Measurements from ENCODE around the gene ABRAXAS1.
"Not testable (repeated sequence)": the region's sequence is repeated elsewhere in the genome, so short reads cannot be mapped to it uniquely, and the experiment has no call there.

ABRAXAS1 gene

GRCh38 chr4:83484500-83485461 is at the start of gene ABRAXAS1:
Gene ABRAXAS1 (minus strand): TSS chr4:83485100. CDS start chr4:83485072, 28 bp downstream.
- peak; percentile 89 for DNase-seq

DNA sequence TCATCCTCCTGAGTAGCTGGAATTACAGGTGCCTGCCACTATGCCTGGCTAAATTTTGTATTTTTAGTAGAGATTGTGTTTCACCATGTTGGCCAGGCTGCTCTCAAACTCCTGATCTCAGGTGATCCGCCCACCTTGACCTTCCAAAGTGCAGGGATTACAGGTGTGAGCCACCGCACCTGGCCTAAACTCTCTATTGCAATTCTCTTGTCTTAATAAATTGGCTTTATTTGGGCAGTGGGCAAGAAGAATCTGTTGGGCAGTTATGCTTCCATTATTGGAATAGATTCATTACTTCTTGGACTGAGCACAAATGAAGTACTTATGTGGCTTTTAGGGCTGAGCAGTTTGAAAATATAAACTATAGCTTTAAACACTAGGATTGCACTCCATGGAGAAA is 42.8 kb upstream of the ABRAXAS1 start:
- no peak for DNase-seq

DNA sequence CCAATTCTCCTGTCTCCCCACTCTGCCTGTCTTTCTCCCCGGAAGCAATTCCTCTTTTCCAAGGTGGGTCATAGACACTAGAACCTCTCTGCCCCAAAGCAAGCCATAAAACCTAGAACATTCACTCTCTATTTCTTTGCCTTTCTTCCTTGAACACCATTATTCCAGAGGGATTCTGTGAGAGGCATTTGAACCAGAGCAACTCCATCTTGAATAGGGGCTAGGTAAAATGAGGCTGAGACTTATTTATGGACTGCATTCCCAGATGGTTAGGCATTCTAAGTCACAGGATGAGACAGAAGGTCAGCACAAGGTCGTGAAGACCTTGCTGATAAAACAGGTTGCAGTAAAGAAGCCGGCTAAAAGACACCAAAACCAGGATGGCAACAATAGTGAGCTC is 37.3 kb upstream of the ABRAXAS1 start:
- no peak for DNase-seq

DNA sequence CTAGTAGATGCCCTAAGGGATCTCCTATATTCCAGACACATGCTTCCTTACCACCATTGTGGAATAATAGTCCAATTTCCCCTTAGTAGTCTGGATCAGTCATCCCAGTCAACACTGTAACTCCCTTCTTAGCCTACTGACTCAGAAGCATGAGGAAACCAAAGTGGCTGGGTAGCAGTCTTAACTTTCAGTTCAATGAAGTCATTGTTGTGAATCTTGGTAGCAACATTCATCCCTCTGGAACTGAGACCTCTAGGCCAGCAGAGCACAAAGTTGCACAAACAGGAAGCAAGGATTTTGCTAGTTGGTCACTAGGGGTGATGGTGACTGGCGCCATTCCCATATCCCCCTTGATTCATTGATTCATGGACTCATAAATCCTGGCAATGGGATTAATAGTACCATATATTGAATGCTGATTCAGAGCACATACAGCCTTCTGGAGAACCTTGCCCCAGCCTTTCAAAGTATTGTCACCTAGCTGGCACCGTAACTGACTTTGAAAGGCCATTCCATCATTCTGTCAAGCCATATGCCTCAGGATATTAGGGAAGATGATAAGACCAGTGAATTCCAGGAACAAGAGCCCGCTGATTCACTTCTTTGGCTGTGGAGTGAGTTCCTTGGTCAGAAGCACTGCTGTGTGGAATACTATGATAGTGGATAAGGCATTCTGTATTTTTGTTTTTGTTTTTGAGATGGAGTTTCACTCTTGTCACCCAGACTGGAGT is 31.3 kb upstream of the ABRAXAS1 start:
- DNase-seq: no peak

- no peak for DNase-seq
These were observed 25.5 kb upstream of the ABRAXAS1 start for GRCh38 chr4:83510442-83510841.

- DNase-seq: not testable (repeated sequence)
These were observed 24.3 kb upstream of the ABRAXAS1 start for GRCh38 chr4:83509156-83509585.

DNA sequence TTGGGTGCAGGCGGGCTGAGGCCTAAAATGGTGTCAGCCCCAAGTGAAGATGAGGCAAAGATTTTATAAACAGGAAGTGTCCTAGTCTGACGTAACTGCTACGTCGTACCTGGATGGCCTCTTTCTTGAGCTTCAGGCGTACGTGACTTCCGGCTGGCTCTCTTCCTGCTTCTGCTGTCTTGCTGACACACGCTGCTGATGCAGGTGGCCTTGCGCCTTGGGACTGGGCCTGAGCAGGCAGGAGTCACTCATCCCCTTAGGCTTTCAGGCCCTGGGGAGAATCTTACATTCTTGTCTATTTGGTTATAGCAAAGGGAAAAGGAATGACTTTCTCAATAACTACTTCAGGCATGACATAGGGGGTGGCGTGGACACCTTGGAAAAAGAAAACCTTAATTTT is 20.1 kb upstream of the ABRAXAS1 start:
- no peak for DNase-seq

- no peak for DNase-seq
These were observed 19.6 kb upstream of the ABRAXAS1 start for GRCh38 chr4:83504503-83504902.

GRCh38 chr4:83503974-83504373 is 19.1 kb upstream of the ABRAXAS1 start:
- no peak for DNase-seq

- not testable (repeated sequence) for DNase-seq
These were observed 16.8 kb upstream of the ABRAXAS1 start for GRCh38 chr4:83501671-83502070.

- DNase-seq: no peak
These were observed 13.3 kb upstream of the ABRAXAS1 start for GRCh38 chr4:83498187-83498586.

DNA sequence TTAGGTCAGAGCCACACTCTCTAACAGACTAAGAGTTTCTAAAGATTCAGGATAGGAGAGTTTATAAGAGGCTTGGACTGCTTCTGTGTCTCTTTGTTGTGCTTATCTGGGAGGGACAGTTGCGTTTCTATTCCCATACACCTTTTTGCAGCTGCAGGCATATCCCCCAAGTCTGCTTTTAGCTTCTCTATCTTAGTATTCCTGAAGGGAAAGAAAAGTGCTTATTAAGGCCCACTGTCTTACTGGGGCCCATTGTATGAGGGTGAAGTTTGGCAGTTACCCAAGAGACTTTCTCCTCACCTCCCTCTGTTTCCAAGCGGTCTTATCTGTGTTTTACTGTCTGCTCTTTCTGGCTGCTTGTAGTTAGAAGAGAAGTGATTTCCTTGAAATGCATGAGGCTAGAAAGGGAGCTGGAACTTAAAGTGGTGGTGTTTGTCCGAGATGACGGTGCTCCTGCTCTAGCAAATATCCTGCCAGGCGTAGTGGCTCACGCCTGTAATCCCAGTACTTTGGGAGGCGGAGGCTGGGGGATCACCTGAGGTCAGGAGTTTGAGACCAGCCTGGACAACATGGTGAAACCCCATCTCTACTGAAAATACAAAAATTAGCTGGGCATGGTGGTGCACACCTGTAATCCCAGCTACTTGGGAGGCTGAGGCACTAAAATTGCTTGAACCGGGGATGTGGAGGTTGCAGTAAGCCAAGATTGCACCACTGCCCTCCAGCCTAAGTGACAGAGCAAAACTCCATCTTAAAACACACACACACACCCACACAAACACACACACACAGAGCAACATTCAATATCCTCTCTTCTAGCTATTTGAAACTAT is 11.4 kb upstream of the ABRAXAS1 start:
- DNase-seq: not testable (repeated sequence)

DNA sequence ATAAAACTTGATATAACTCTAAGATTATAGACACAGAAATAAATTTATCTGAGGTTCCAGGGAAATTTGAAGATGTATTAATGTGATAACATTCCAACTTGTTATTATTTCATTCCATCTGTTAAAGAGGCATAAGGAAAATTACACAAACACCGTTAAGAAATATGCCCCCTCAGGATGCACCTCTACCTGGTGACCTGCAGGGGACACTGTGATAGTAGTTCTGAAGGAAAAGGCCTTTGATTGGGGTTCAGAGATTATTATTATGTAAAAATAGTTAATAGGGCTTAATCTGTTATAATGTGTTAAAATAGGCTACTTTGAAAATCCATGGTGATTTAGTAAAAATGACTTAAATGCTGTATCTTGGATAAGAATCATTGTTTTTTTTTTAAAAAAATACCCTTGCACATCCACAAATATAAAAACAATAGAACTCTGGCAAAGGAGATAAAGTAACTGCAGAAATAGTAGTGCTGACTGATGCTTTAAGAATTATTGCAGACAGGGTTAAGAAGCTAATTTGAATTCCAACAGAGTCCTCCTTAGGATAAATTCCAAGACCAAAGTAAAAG is 6.1 kb upstream of the ABRAXAS1 start:
- no peak for DNase-seq

DNA sequence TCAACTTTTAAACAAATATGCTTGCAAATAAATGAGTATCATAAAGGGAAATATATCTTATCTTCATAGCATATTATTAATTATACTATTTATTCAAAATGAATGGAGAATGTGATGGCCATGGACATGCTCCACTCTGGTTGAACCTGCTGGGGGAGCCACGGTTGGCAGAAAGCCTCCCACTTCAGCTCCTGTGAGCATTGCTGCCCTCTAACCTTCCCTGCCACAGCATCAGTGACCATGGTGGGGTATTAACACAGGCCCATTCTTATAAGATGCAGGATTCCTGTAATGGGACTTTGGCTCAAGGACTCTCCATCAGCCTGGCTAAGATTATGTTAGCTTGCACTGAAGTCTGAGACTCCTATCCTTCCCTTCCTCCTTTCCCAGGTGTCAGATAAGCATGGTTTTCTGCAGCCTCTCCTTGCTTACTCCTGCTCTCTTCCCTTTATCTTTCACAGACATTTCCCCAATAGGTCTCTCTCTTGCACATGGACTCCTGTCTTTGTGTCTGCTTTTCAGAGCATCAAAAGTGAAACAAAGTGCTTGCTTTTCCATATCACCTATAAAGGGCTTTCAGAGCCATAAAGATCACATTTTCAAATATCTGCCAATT is 4.9 kb upstream of the ABRAXAS1 start:
- DNase-seq: no peak

DNA sequence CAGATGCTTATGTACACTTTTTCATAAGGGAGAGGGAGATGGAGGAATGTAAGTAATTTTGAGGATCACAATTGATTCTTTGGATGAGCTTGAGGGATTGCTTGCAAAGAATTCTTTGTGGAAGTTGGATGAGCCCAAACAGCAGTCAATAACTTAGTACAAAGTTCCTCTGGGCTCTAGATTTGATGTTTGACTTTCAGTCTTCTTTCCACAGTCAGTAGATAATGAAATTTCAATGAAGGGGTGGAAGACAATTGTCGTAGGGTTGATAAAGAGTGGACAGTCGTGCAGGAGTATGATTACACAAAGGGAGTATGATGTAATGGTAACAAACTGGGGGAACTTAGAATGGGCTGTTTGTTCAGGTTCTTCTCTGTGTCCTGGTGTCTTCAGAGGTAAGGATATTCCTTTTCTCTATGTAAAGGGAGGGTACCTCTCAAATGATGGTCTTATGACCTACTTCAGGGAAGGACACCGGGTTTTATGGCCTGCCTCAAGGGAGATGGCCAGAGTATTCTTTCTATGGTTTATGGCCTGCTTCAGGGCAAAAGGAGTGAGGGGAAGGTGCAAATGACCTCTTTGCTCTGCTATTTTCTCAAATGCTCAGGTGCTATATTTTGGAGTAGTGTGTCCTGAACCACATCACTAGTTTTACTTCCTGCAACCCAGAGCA is 1.7 kb upstream of the ABRAXAS1 start:
- no peak for DNase-seq

DNA sequence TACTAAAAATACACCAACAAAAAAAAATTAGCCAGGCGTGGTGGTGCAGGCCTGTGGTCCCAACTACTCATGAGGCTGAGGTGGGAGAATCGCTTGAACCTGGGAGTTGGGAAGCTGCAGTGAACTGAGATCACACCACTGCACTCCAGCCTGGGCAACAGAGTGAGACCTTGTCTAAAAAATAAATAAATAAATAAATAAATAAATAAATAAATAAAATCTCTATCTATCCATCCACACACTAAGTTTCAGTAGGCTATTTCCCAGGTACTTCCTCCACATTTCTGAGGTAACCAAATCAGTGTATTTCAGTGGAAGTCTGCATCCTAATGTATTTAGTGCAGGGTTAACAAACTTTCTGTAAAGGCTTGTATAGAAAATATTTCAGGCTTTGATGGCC is 10.9 kb downstream of the ABRAXAS1 start:
- no peak for DNase-seq

- DNase-seq: no peak
These were observed 11.5 kb downstream of the ABRAXAS1 start for GRCh38 chr4:83473423-83473822.

DNA sequence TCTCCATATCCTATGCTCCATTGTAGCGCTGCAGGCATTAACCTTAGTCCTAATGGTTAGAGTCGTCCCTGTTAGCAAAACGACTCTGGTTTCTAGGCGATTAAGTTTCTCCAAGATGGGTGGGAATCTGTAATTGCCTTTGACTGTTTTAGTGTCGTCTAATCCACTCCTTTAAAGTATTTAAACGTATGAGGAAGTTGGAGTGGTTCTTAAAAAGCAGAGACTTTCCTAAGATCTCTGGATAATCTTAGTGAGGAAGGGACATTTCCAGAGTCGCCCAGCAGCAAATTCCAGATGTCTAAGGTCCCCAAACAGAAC is 28.8 kb downstream of the ABRAXAS1 start:
- DNase-seq: no peak

DNA sequence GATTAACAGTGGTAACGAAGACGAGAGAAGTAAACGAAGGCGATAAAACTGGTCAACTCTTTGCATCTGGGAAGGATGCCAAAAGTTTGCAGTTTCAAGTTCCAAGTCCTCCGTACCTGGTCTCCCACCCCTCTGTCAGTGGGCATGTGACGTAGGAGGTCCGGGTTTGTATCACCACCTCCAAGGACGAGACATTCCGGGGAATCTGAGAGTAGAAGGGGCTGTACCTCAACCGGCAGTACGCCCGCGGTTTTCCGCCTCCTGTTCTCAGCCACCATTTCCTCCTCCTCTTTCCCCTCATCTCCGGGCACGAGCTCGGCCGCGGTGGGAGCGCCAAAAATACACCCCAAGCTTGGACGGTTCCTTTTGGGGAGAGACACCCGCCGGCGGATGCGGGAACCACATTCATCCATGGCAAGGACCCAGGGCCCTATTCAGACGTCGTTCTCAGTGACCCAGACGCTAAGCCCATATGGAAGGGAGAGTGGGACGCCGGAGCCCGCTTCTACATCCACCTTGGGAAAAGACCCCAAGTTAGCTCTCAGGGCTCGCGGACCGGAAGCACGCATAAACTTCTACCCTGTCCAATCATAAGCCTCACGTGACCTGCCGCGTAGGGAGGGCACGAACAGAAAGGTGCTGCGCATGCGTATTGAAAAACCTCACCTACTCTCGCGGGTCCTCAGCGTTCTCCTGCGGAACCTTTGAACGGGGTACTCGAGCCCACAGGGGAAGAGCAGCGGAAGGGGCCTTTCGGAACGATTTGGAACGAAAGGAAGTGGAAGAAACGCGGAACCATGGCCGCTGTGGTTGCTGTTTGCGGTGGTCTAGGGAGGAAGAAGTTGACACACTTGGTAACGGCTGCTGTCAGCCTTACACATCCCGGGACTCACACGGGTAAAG is 29.4 kb downstream of the ABRAXAS1 start, which contains the start of the genes HELQ and MRPS18C:
Gene HELQ (minus strand): TSS at position 543 of the 903 bp plus-strand sequence. CDS start 130 bp downstream, at position 413.
Gene MRPS18C (plus strand): TSS at position 778 of the 903 bp plus-strand sequence. CDS start 20 bp downstream, at position 798.
- peak; percentile 92 for DNase-seq

GRCh38 chr4:83454686-83455085 is 30.2 kb downstream of the ABRAXAS1 start:
- no peak for DNase-seq
